HG03460 (cell line): ENCODE data around the gene GULP1.
"Not testable (repeated sequence)": the region's sequence is repeated elsewhere in the genome, so short reads cannot be mapped to it uniquely, and the experiment has no call there.

Experiments
- ATAC-seq: cut with Tn5 transposase; IDR thresholded peaks from one replicate; pipeline ENCODE4 v1.9.1; 2021; ENCODE audit not compliant: unreplicated experiment

GULP1 gene

GRCh38 chr2:188522517-188522916, 230.8 kb downstream of the GULP1 start:
- no peak for ATAC-seq

- no peak for ATAC-seq
Observed at GRCh38 chr2:188523919-188524318, 232.2 kb downstream of the GULP1 start.

GRCh38 chr2:188524519-188525113, 232.9 kb downstream of the GULP1 start:
- peak; percentile 72 for ATAC-seq

GRCh38 chr2:188526701-188527100, 235.0 kb downstream of the GULP1 start:
- no peak for ATAC-seq

GRCh38 chr2:188527141-188527540, 235.5 kb downstream of the GULP1 start:
- ATAC-seq, result no peak

GRCh38 chr2:188527581-188527993, 235.9 kb downstream of the GULP1 start:
- ATAC-seq, result no peak

- no peak for ATAC-seq
Observed at GRCh38 chr2:188529710-188530109, 238.0 kb downstream of the GULP1 start.

- ATAC-seq, result no peak
Observed at GRCh38 chr2:188534875-188535274, 243.2 kb downstream of the GULP1 start.

GRCh38 chr2:188551671-188552070, 260.0 kb downstream of the GULP1 start:
- no peak for ATAC-seq

- no peak for ATAC-seq
Observed at GRCh38 chr2:188557081-188557480, 265.4 kb downstream of the GULP1 start.

- not testable (repeated sequence) for ATAC-seq
Observed at GRCh38 chr2:188559455-188559854, 267.8 kb downstream of the GULP1 start.

GRCh38 chr2:188561473-188561979, 269.9 kb downstream of the GULP1 start:
- ATAC-seq, result no peak

GRCh38 chr2:188569431-188570165, 277.9 kb downstream of the GULP1 start:
- no peak for ATAC-seq

- no peak for ATAC-seq
Observed at GRCh38 chr2:188570370-188570769, 278.7 kb downstream of the GULP1 start.

GRCh38 chr2:188571543-188572303, 280.0 kb downstream of the GULP1 start:
- ATAC-seq, result no peak

- ATAC-seq, result no peak
Observed at GRCh38 chr2:188572592-188572991, 280.9 kb downstream of the GULP1 start.

- no peak for ATAC-seq
Observed at GRCh38 chr2:188573453-188573852, 281.8 kb downstream of the GULP1 start.

- no peak for ATAC-seq
Observed at GRCh38 chr2:188576006-188576405, 284.3 kb downstream of the GULP1 start.

GRCh38 chr2:188576651-188577050, 285.0 kb downstream of the GULP1 start:
- no peak for ATAC-seq

- no peak for ATAC-seq
Observed at GRCh38 chr2:188577231-188577630, 285.6 kb downstream of the GULP1 start.

GRCh38 chr2:188580738-188581137, 289.1 kb downstream of the GULP1 start:
- no peak for ATAC-seq

GRCh38 chr2:188582211-188582610, 290.5 kb downstream of the GULP1 start:
- no peak for ATAC-seq
